SU-DHL-6 (cell line): Measurements from ENCODE around the gene EYA3.
A peak's percentile ranks its signal among the peaks of the same experiment; 100 is the strongest.

Experiments
- H2AFZ ChIP-seq: fragments of 200-600 bp; sonication (generic); 2 replicates; pipeline ENCODE4 v1.6.1; 2014; ENCODE audit warnings: low read depth, mild to moderate bottlenecking, moderate library complexity, mixed read lengths, antibody characterized with exemption, low read length; ENCODE audit not compliant: severe bottlenecking
- H3F3A ChIP-seq: fragments of 200-600 bp; shearing (Covaris generic); 2 replicates; pipeline ENCODE4 v1.6.0; 2016; ENCODE audit warnings: antibody characterized with exemption, mild to moderate bottlenecking; ENCODE audit not compliant: insufficient read depth
- H3K27ac ChIP-seq: fragments of 200-600 bp; sonication (generic); 2 replicates; pipeline ENCODE4 v1.5.1; 2016; ENCODE audit warnings: low read depth, mild to moderate bottlenecking, low read length, moderate library complexity, mixed read lengths
- H3K27me3 ChIP-seq: fragments of 200-600 bp; sonication (generic), shearing (Covaris generic); 2 replicates; pipeline ENCODE4 v1.6.0; 2014; ENCODE audit warnings: mild to moderate bottlenecking, low read length
- H3K36me3 ChIP-seq: fragments of 200-600 bp; sonication (generic); 2 replicates; pipeline ENCODE4 v1.6.1; 2014; ENCODE audit warnings: mild to moderate bottlenecking, low read length, mixed read lengths
- H3K4me2 ChIP-seq: fragments of 300-600, 200-600 bp; shearing (Covaris generic), sonication (generic); 2 replicates; pipeline ENCODE4 v1.6.0; 2014; ENCODE audit warnings: low read length, low read depth, mild to moderate bottlenecking; ENCODE audit not compliant: poor library complexity, severe bottlenecking
- H3K4me3 ChIP-seq: fragments of 200-600 bp; sonication (generic); 2 replicates; pipeline ENCODE4 v1.5.1; 2014; ENCODE audit warnings: antibody characterized with exemption, low read length, mild to moderate bottlenecking, mixed read lengths; ENCODE audit not compliant: insufficient read depth, poor library complexity, severe bottlenecking
- H3K79me2 ChIP-seq: fragments of 200-600 bp; sonication (generic); 2 replicates; pipeline ENCODE4 v1.6.1; 2014; ENCODE audit warnings: mild to moderate bottlenecking, low read length, moderate library complexity; ENCODE audit not compliant: insufficient read depth
- H3K9ac ChIP-seq: fragments of 200-600 bp; sonication (generic); 2 replicates; pipeline ENCODE4 v1.7.0; 2014; ENCODE audit warnings: mild to moderate bottlenecking, low read length
- H3K9me2 ChIP-seq: fragments of 200-600 bp; sonication (generic); replicated peaks from 2 replicates; pipeline ENCODE4 v1.6.1; 2014; ENCODE audit warnings: low read length; ENCODE audit not compliant: insufficient read depth
- H3K9me3 ChIP-seq: fragments of 200-600 bp; sonication (generic); 2 replicates; pipeline ENCODE4 v1.6.1; 2014; ENCODE audit warnings: low read length, mixed read lengths; ENCODE audit not compliant: insufficient read depth
- H4K20me1 ChIP-seq: fragments of 200-600 bp; sonication (generic); 2 replicates; pipeline ENCODE4 v1.6.1; 2014; ENCODE audit warnings: low read depth, mild to moderate bottlenecking, antibody characterized with exemption, low read length, moderate library complexity, mixed read lengths
- CTCF ChIP-seq: fragments of 200-600 bp; sonication (generic); IDR thresholded peaks from one replicate; pipeline ENCODE4 v1.5.1; 2017; ENCODE audit warnings: antibody characterized with exemption, mild to moderate bottlenecking, low read length, moderate library complexity; ENCODE audit not compliant: insufficient read depth, poor library complexity, severe bottlenecking
- EZH2phosphoT487 ChIP-seq: fragments of 200-600 bp; sonication (generic), shearing (Covaris generic); conservative IDR thresholded peaks from 2 replicates; pipeline ENCODE4 v1.6.1; 2018; ENCODE audit warnings: mild to moderate bottlenecking, antibody characterized with exemption, low read length, moderate library complexity, mixed read lengths

EYA3 gene

GRCh38 chr1:28119556-28119955 lies 31.1 kb upstream of the EYA3 start:
- H3F3A ChIP-seq, result no peaks in the 10 kb centered on the region
- H3K79me2 ChIP-seq, result no peaks in the 10 kb centered on the region
- no peaks in the 10 kb centered on the region for H3K36me3 ChIP-seq
- no peak overlapping the region for H3K4me3 ChIP-seq
- no peak overlapping the region for H3K4me2 ChIP-seq
- H3K9me2 ChIP-seq, result no peaks in the 10 kb centered on the region
- no peaks in the 10 kb centered on the region for H3K27me3 ChIP-seq
- H3K27ac ChIP-seq, result no peak overlapping the region
- no peak for TF ChIP-seq CTCF
- no peak for TF ChIP-seq EZH2phosphoT487
- H3K9ac ChIP-seq, result no peak overlapping the region
- no peaks in the 10 kb centered on the region for H4K20me1 ChIP-seq
- no peaks in the 10 kb centered on the region for H3K9me3 ChIP-seq
- no peak overlapping the region for H2AFZ ChIP-seq

- no peak overlapping the region for H3K4me2 ChIP-seq
Measured at GRCh38 chr1:28118640-28119307, 30.4 kb upstream of the EYA3 start.

GRCh38 chr1:28115267-28115666 lies 26.9 kb upstream of the EYA3 start:
- H3K4me2 ChIP-seq, result no peak overlapping the region
- H3K27ac ChIP-seq, result no peak overlapping the region
- no peaks in the 10 kb centered on the region for H3K9me3 ChIP-seq
- H3K9ac ChIP-seq, result no peak overlapping the region
- H3K36me3 ChIP-seq, result no peaks in the 10 kb centered on the region
- no peaks in the 10 kb centered on the region; the same call in 1 of the 2 replicates for H3F3A ChIP-seq
- H3K4me3 ChIP-seq, result no peak overlapping the region
- no peaks in the 10 kb centered on the region for H3K79me2 ChIP-seq
- no peaks in the 10 kb centered on the region for H3K27me3 ChIP-seq
- TF ChIP-seq CTCF (no peak), EZH2phosphoT487 (no peak)
- H4K20me1 ChIP-seq, result no peaks in the 10 kb centered on the region
- peak overlapping the region; percentile 13 for H2AFZ ChIP-seq
- H3K9me2 ChIP-seq, result no peaks in the 10 kb centered on the region

More at GRCh38 chr1:28118640-28119307, 30.4 kb upstream of the EYA3 start:
- no peaks in the 10 kb centered on the region for H3K9me2 ChIP-seq
- H3K79me2 ChIP-seq, result no peaks in the 10 kb centered on the region
- TF ChIP-seq EZH2phosphoT487 (no peak), CTCF (no peak)
- H3F3A ChIP-seq, result no peaks in the 10 kb centered on the region
- H3K27me3 ChIP-seq, result no peaks in the 10 kb centered on the region
- H2AFZ ChIP-seq, result no peak overlapping the region
- no peaks in the 10 kb centered on the region for H4K20me1 ChIP-seq
- H3K4me3 ChIP-seq, result no peak overlapping the region
- H3K27ac ChIP-seq, result no peak overlapping the region
- H3K36me3 ChIP-seq, result no peaks in the 10 kb centered on the region
- no peaks in the 10 kb centered on the region for H3K9me3 ChIP-seq
- no peak overlapping the region for H3K9ac ChIP-seq
